Stimulated activated CD8-positive, alpha-beta memory T cell treated with anti-CD3 and anti-CD28 coated beads, Interleukin-4, amount 100 ng/mL, for 48 hours (primary cell): ENCODE measurements around the gene CRMP1.
"Not testable (repeated sequence)": the region's sequence is repeated elsewhere in the genome, so short reads cannot be mapped to it uniquely, and the experiment has no call there.

ENCODE experiments used
- DNase-seq: peaks from one replicate; pipeline ENCODE4 v3.0.0-alpha.2; 2020

The CRMP1 gene

GRCh38 chr4:5816851-5817375, 76.0 kb downstream of the CRMP1 start:
- DNase-seq = no peak

- no peak for DNase-seq
These were observed 76.8 kb downstream of the CRMP1 start for GRCh38 chr4:5816101-5816500.

- no peak for DNase-seq
These were observed 77.2 kb downstream of the CRMP1 start for GRCh38 chr4:5815641-5816040.

- no peak for DNase-seq
These were observed 78.5 kb downstream of the CRMP1 start for GRCh38 chr4:5814421-5814820.

GRCh38 chr4:5813882-5814255, 79.0 kb downstream of the CRMP1 start:
- no peak for DNase-seq

- DNase-seq = no peak
These were observed 80.2 kb downstream of the CRMP1 start for GRCh38 chr4:5812506-5813229.

- not testable (repeated sequence) for DNase-seq
These were observed 80.8 kb downstream of the CRMP1 start for GRCh38 chr4:5812057-5812456.

- no peak for DNase-seq
These were observed 82.0 kb downstream of the CRMP1 start for GRCh38 chr4:5810770-5811430.

- no peak for DNase-seq
These were observed 82.7 kb downstream of the CRMP1 start for GRCh38 chr4:5810151-5810550.

- DNase-seq = no peak
These were observed 83.6 kb downstream of the CRMP1 start for GRCh38 chr4:5809216-5809776.

GRCh38 chr4:5808081-5808741, 84.7 kb downstream of the CRMP1 start:
- no peak for DNase-seq

GRCh38 chr4:5805270-5805669, 87.6 kb downstream of the CRMP1 start:
- DNase-seq = no peak

- no peak for DNase-seq
These were observed 88.2 kb downstream of the CRMP1 start for GRCh38 chr4:5804656-5805055.

GRCh38 chr4:5802565-5802964, 90.3 kb downstream of the CRMP1 start:
- DNase-seq = no peak

GRCh38 chr4:5801696-5802095, 91.2 kb downstream of the CRMP1 start:
- DNase-seq = no peak

- no peak for DNase-seq
These were observed 92.4 kb downstream of the CRMP1 start for GRCh38 chr4:5800496-5800895.

- no peak for DNase-seq
These were observed 93.5 kb downstream of the CRMP1 start for GRCh38 chr4:5799406-5799805.

- DNase-seq = no peak
These were observed 93.9 kb downstream of the CRMP1 start for GRCh38 chr4:5798946-5799345.

- DNase-seq = no peak
These were observed 94.4 kb downstream of the CRMP1 start for GRCh38 chr4:5798462-5798861.

- no peak for DNase-seq
These were observed 95.0 kb downstream of the CRMP1 start for GRCh38 chr4:5797866-5798265.

- no peak for DNase-seq
These were observed 95.9 kb downstream of the CRMP1 start for GRCh38 chr4:5796976-5797375.

GRCh38 chr4:5795580-5795979, 97.3 kb downstream of the CRMP1 start:
- no peak for DNase-seq

GRCh38 chr4:5793514-5793913, 99.4 kb downstream of the CRMP1 start:
- DNase-seq = no peak

GRCh38 chr4:5791654-5792053, 101.2 kb downstream of the CRMP1 start:
- no peak for DNase-seq
